Breast epithelium (tissue), 3 donors: ENCODE results near the gene RGS12.

Experiments used
- CTCF ChIP-seq, 3 donors: fragments of 450-650 bp; IDR thresholded peaks; one replicate each; pipeline ENCODE4 v1.5.1; 2016 to 2017; ENCODE audit warnings: antibody characterized with exemption in 3 of 3, mild to moderate bottlenecking in 3 of 3, moderate library complexity in 3 of 3
- POLR2A ChIP-seq: fragments of 450-650 bp; IDR thresholded peaks from one replicate; pipeline ENCODE4 v1.6.1; 2016; ENCODE audit warnings: antibody characterized with exemption, mild to moderate bottlenecking, moderate library complexity
- POLR2AphosphoS5 ChIP-seq, 3 donors: sonication (generic); formaldehyde crosslinking; IDR thresholded peaks; one replicate each; pipeline ENCODE4 v1.6.1; 2017; ENCODE audit warnings: antibody characterized with exemption in 3 of 3

GRCh38 chr4:3338321-3338838 is 45.6 kb downstream of the RGS12 start:
- TF ChIP-seq CTCF (IDR thresholded peaks at IDR 0.05), result no peak
- no peak for TF ChIP-seq POLR2AphosphoS5 (IDR thresholded peaks at IDR 0.05)
- TF ChIP-seq POLR2A, result no peak
